Right hindlimb (tissue), 1 donor: ENCODE results near the gene CNGA2.

ENCODE experiments used
- DNase-seq: peaks from one replicate; pipeline ENCODE4 v3.0.0-alpha.2; 2018

Gene CNGA2

DNA sequence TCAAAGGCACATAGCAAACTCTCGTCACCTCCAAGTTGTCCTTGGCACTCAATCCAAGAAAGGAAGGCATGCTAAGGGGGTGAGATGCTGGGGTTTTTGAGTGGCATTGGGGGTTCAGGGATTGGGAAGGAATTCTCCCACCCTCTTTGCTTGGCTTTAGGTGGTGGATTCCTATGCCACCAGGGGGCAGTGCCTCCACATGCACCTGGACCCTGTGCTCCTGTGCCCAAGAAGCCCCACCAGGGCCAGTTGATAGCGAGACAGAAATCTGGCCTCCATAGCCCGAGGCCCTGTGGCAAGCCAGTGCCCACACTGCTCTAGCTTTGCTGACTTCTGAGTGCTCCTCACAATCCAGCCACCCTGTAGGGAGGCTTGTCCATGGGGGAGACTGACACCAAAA lies 20.7 kb upstream of the CNGA2 start:
- no peak for DNase-seq

DNA sequence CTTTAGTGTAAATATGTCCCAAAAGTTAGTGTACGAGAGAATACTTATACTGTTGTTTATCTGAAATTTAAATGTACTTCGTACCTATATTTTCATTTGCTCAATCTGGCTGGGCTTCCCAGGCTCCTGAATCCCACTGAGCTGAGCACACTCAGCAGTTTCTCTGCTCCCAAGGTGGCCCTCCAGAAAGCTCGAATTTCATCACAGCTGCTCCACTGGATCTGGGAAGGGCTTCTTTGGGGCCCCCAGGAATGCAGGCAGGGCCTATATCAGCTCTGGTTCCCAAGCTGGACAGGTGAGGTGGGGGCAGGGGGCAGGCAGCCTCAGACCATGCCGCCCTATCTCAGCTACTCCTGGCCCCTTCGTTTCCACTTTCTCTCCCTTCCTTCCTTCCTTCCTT lies 20.2 kb upstream of the CNGA2 start:
- no peak for DNase-seq

DNA sequence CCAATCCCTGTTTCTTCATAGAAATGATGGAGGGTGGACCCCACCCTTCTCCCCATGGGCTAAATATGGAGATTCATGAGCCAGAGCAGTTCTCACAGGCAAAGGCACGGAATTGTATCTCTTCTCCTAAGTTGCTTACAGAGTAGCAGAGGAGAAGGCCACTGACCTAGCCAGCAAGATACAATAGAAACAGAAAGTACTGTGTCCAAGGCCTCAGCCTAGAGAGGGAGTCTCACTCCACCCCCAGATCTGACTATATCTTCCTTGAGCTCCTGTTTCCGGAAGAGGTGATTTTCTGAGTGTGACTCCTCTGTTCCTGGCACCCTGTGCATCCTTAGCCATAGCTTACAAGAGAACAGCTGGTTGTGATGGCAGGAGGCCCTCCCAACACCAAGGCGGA lies 18.8 kb upstream of the CNGA2 start, which contains the start of gene FATE1:
Gene FATE1 (plus strand): TSS at position 284 of the 400 bp plus-strand sequence. CDS start 85 bp downstream, at position 369.
- DNase-seq: no peak

DNA sequence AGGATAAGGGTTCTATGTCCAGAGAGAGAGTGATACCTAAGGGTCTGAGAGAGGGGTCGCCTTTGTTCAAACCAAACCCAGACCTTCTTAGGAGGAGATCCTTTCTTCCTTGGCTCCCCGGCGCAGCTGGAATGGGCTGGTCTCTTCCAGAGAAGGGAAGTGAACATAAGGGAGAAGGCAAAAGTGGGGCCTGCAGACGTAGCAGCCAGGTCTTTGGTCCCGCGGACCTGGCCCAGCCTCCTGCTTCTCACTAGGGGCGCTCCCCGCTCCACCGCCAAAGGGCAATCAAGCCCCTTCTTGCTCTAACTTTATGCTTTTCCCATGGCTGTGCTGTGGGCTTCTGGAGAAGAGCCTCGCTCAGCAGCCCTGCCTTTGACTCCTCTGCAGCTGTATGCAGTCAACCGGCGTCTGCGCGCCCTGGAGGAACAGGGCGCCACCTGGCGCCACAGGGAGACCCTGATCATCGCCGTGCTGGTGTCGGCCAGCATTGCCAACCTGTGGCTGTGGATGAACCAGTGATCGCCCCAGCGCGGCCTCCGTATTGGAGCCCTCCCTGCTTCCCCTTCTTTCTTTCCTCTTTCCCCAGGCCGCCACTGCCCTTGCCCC lies 12.2 kb upstream of the CNGA2 start:
- peak; percentile 60 for DNase-seq

DNA sequence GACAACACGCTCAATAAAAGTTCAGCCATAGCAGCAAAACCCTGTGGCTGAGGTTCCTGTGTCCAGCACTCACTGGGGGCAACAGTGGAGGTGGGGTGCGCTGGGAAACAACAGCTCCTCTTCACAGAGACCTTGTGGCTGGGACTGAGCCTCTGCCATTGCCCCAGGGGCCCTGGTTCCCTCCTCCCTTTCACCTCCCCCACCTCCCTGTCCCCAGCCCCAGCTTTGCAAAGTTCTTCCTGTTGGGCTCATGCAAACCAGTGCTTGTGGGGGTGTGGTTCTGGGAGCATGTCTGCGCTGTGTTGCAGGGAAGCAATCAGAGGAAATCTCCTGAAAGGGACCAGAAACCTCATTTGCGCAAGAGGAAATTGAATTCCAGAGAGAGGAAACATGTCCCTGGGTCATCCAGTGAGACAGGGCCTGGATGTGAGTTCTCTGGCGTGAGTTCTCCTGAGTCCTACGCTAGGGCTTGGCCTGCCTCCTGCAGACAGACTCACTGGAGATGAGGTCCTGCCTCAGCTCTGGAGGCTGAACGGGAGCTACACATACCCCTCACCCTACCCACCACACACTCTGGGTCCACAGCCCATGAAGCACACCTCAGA lies 11.3 kb upstream of the CNGA2 start:
- DNase-seq: no peak

DNA sequence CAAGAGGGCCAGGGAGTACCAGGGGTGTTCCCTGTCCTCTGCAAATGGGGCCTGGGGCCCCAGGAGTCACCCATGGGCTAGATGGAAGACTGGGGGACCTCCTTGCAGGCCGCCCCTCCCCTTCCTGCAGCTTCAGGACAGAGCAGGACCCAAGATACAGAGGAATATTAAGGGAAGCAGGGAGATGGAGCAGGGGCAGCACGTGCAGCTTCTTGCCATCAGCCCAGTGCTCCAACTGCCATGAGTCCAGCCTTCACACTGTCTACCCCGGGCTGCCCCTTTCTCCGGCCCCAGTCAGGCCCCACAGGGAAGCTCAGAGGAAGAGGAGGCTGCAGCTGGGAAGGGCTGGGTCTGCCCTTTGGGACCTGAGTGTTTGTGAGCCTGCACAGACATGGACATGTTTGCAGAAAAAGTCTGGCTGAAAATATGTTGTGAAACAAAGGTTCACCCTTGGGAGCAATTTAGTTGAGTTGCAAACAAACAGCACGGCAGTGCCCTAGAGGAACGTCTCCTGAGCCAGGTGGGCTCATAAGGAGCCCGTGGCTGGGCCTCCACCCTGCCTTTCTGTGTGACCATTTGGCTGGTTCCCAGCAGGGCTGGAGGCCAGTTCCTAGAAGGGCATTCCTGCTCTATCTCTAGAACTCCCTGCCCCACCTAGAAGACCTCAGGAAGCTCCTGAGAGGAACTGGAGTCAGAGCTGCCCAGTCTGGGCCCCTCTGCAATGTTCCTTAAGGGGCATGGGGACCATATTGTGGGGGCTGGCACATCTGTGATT lies 9.8 kb upstream of the CNGA2 start:
- DNase-seq: no peak

DNA sequence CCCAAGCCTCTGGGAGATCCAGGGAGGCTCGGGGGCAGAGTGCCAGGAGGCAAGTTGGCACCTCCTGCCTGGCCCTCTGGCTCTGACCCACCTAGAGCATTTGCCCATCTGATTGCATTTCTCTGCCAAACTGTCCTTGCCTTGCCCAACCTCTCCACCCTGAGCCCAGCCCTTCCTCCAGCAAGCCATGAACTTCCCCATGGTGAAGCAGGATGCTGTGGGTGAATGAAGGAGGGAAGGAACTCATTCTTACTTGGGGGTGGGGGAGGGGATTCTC lies 9.3 kb upstream of the CNGA2 start:
- DNase-seq: no peak

DNA sequence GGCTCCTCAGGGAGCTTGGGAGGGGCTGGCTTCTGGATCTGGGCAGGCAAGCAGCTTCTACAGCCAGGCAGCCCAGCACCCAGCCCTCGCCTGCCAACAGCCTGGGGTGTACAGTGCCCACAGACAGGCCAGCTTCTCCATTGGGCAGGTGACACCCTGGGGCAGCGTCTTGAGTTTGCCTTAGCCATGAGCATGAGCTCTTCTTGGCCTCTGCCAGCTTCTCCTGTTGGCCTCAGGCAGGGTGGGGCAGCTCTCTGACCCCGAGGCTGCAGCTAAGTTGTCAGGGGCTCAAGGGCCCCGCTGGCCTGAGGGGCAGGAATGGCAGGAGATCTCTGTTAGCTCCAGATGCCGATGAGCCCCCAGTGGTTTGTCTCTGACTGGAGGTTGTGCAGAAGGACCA lies 7.8 kb upstream of the CNGA2 start:
- no peak for DNase-seq

DNA sequence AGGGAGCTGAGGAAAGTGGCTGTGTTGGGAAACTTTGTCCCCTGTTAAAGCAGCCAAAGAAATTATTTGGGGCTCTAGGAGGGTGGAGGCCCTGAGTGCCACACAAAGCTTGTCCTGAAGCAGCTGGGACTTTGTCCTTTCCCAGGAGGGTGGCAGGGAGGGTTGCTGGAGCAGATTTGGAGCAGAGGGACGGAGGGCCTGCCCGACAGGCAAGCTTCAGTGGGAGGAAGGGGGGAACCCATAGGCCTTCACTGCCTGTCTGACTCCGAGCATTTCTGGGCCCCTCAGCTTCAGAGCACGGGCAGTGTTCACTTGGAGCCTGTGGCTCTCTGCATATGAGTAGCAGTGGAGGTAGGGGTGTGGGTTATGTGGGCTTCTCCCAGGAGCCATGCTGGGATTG lies 7.2 kb upstream of the CNGA2 start:
- no peak for DNase-seq

DNA sequence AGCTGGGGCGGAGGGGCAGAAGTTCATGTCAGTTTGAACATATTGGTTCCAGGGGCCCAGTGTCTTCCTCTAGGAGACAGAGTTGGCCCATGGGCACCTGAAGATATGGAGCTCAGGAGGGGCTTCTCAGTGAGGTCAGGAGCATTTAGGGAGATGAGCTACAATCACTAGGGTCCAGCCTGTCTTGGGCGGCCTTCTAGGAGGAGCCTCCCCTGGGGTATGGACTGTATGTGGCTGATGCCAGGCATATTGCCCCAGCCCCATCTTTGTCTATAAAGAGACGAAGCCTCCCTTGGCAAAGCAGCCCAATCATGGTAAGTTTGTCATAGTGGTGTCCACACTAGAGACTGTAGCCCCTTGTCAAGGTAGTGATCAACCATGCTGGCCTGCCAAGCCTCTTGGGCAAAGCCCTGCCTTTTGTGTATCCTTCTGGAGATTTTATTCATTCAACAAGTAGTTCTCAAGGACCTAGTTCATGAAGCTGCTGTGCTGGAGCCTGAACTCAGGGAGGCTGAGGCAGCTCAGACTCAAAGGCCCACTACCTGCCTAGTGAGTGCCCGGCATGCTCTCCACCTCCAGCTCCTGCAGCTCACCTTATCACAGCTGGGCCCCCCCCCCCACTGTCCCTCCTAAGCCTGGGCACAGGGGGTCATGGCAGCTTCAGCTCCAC lies 5.4 kb upstream of the CNGA2 start:
- no peak for DNase-seq

DNA sequence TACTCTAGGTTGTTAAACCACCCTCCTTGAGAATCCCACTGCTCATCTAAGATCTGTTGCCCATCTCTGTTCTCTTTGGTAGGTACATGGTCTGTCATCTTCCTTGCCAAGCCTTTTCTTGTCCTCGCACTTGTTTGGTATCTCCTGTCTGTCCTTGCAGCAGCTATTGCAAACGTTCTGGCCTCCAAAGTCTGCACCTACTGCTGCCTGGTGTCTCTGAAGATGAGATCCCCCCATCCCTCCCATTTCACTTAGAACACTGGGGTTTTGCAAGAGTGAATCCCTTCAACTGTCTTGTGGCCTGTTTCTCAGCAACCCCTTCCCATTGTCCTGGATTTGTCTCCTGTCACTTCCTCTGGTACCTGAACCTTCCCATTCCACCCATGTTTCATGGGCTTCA lies 673 bp downstream of the CNGA2 start:
- no peak for DNase-seq

DNA sequence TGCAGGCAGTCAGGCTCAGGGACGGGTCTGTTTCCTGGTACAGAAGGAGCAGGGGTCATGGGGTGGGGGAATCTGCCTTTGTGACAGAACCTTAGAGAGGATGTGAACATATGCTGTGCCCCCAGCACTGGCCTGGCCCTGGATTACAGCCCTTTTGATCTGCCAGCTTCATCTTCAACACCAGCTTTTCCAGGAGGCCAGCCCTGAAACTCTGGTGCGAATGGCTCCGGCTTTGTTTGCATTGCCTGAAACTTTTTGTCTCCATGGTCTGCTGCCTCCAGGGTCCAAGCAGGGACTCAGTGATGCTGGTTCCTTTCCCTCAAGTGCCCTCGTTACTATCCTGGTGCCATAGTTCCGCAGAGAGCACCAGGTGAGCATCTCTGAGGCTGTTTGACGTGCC lies 2.1 kb downstream of the CNGA2 start:
- DNase-seq: no peak

DNA sequence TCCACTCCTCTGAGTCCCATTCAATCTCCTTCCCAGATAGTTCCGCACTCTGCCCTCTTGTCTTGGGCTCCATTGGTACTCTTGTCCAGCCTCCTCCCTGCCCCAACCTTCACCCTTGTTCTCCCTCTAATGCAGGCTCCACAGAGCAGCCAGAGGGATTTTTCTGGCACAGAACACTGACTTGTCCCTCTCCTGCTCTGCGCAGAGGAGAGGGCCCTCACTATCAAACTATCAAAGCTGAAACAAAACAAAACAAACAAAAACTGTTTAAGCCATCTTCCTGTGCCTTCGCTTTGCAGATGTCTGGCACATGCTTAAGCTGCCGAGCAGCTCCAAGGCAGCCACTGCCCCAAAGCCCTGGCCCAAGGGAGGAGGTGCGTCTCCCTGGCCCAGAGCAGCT lies 2.9 kb downstream of the CNGA2 start:
- no peak for DNase-seq

DNA sequence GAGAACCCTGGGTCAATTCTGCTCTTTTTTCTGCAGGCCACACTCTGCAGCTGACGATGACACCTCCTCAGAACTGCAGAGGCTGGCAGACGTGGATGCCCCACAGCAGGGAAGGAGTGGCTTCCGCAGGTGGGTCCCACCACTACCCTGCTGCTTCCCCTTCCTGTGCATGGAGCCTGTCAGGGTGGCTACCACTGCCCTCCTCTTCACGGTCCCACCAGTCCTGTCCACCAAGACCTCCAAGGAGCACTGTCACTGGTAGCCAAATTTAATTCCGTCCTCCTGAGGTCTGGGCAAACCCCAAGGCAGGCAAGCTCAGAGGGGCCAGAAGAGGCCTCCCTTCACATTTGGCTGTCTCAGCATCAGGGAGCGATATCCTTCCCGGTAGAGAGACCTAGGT lies 4.2 kb downstream of the CNGA2 start:
- DNase-seq: no peak

DNA sequence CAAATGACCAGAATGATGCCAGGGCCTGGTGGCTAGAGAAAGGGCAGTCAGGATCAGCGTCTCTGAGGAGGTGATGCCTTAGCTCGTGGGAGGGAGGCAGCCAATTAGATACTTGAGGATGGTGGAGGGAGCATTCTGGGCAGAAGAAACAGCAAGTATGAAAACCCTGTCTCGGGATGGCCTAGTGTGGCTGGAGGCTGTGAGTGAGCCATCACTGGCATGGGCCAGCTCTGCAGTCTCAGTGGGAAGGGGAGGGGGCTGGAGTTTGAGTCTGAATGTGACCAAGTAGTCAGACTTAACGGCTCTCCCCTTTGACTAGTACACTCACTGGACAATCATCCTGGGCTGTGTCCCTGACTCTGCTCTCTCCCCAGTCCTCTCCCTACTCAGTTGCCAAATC lies 7.1 kb downstream of the CNGA2 start:
- DNase-seq: no peak

DNA sequence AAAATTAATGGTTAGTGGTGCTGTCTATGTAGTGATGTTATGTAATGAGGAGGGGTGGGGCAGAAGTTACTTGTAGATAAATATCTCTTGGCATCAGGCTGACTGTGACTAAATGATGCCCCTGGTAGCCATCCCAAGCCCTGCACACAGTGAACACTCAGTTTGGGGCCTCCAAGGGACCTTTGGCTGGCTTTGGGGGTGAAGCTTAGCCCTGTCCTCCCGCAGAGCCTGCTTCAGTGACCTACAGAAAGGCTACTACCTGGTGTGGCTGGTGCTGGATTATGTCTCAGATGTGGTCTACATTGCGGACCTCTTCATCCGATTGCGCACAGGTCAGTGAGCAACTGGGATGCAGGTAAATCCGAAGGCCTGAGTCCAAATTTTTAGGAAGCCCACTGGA lies 7.8 kb downstream of the CNGA2 start:
- DNase-seq: no peak

DNA sequence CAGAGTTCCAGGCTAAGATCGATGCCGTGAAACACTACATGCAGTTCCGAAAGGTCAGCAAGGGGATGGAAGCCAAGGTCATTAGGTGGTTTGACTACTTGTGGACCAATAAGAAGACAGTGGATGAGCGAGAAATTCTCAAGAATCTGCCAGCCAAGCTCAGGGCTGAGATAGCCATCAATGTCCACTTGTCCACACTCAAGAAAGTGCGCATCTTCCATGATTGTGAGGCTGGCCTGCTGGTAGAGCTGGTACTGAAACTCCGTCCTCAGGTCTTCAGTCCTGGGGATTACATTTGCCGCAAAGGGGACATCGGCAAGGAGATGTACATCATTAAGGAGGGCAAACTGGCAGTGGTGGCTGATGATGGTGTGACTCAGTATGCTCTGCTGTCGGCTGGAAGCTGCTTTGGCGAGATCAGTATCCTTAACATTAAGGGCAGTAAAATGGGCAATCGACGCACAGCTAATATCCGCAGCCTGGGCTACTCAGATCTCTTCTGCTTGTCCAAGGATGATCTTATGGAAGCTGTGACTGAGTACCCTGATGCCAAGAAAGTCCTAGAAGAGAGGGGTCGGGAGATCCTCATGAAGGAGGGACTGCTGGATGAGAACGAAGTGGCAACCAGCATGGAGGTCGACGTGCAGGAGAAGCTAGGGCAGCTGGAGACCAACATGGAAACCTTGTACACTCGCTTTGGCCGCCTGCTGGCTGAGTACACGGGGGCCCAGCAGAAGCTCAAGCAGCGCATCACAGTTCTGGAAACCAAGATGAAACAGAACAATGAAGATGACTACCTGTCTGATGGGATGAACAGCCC lies 9.3 kb downstream of the CNGA2 start:
- no peak for DNase-seq

DNA sequence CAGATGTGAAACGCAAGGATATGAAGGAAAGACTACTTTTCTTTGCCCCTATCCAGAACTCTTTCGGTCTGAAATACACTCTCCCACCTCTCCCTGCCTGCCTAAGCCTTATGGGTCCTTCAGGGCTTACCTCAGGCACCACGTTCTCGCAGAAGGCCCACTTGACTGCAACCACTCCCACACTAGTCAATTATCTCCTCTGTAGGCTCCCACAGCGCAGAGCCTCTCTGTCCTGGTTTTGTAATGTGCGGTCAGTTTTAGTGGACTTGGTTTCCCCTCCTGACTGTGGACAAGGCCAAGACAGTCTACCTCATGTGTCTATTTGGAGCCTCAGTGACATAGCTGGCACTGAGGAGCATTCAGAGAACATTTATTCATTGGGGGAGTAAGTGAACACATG lies 11.1 kb downstream of the CNGA2 start:
- DNase-seq: no peak

DNA sequence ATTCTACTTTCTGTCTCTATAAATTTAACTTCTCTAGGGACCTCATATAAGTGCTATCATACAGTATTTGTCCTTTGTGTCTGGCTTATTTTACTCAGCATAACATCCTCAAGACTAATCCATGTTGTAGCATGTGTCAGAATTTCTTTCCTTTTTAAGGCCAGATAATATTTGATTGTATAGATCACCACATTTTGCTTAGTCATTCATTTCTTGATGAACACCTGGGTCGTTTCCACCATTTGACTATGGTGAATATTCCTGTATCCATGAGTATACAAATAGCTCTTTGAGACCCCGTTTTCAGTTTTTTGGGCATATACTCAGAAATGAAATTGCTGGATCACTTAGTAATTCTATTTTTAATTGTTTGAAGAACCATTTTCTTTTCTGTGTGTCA lies 12.0 kb downstream of the CNGA2 start:
- no peak for DNase-seq

DNA sequence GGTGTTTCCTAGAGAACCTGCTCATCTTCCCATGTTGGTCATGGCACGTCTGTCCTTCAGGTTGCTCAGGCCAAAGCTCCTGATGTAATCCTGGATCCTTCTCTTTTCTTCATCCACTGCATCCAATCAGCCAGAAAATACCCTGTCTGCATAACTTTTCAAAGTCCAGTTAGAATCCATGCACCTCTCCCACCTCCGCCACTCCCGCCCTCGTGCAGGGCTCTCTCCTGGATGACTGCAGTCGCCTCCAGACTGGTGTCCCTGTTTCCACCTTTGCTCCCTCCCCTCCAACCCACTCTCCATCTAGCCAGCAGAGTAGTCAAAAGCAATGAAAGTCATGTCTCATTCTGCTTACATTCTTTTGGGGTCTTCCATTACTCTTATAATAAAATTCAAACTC lies 16.0 kb downstream of the CNGA2 start:
- DNase-seq: no peak

DNA sequence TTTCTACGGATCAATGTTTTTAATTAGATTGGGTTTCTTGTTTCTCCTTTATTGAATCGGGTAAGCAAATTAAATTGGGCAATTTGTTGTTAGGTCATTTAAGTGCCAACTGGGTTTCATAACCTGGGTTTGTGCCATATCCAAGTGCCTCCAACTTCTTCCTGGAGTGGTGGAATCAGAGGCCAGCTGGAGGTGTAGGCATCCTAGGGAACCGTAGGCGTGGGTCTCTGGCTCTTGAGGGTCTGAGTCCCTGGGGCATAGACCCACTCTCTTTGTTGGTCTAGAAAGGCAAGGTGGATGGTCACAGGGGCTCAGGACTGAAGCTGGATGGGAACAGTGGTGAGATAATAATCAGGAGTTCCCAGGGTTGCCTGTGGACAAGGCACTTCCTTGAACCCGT lies 18.3 kb downstream of the CNGA2 start:
- no peak for DNase-seq

DNA sequence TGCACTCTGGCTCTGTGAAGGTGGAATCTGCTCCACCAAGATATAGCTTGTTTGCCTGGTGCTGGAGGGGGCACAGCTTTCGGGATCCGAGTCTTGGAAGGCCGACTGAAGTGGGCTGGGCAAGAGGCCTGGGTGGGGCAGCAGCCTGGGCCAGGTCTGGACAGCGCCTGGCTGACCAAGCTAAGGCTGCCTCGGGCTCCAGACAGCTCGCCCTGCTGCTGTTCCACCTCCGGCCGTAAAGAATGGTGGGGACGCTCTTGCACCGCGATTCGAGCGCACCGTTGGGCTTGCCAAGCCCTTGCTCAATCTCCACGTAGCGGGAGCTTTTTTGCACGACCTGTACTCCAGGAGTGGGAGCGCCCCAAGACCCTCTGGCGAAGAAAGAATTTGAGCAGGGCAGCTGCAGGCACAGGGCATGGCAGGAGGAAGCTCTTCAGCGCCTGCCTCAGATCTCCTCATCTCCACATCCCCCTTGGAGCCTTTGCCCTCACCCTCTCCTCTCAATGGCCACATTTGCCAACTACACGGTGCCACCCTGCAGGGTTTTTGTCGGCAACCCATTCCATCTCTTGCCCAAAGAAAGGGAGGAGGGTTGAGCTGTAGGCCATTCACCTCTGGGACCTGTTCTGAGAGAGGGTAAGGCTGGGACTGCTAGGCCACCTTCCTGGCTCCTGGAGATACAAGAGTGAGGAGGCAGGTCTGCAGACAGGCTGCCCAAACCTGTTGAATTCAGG lies 18.9 kb downstream of the CNGA2 start:
- DNase-seq: peak; percentile 73

DNA sequence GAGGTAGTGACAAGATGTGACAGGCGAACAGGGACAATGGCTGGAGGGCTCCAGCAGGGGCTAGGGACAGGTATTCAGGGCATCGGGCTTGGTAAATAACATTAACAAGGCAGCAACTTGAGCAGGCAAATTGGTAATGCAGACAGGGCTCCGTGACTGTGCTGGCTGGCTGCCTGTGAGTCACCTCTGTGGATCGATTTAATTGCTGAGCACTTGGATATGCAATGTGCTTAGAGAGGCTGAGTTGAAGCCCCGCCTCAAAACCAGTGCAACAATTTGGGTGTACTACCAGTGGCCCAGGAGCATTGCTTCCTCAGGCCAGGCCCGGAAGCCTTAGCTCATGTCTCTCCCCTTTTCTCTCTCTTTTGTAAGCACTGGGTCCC lies 19.5 kb downstream of the CNGA2 start:
- DNase-seq: peak; percentile 23
